DMS 273 (cell line): ENCODE data around the gene TSPAN17.

Experiments used
- DNase-seq: peaks from one replicate; lab custom pipeline; 2025; ENCODE audit not compliant: unreplicated experiment; lab: John Stamatoyannopoulos, UW

TSPAN17 gene

GRCh38 chr5:176700239-176700847 is 53.1 kb downstream of the TSPAN17 start:
- peak; percentile 37 for DNase-seq

DNA sequence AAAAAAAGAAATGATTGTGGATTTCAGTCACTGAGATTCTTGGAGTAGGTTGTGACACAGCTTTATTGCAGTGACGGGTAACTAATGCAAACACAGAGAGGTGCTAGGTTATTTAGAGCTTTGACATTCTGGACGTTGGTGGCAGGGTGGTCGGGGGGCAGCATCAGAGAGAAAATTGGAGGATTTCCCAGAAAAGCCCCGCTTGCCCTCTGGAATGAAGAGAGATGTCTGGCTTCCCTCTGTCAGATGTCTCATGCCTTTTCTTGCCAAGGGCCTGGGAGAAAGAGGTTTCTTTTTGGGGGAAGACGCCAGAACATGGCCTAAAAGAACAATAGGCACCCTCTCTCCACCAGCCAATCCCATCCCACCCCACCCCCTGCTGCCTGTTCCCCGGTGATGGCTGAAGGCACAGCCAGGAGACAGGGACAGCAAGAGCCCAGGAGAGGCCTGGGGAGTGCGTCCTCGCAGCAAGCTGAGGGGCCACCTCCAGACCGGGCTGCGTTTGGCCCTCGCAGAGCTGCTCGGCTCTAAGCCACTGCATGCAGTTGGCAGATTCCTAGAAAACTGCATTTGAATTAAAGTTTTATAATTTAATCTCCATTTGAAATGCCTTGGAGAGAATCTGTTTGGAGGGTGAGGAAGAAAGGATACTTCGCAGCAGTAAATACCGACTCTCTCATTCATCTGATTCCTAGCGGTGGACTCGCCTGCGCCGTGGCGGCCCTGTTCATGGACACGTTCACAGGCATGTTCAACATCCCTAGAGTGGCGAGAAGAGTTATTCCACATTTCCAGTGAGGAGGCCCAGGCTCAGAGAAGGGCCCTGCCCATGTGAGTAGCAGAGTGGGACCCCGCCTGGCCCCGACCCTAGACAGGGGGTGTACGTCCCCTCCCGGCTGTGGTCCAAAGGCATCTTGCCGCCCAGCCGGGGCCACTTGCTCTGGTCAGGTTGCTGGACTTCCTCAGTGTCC is 55.7 kb downstream of the TSPAN17 start:
- DNase-seq, result no peak

GRCh38 chr5:176703857-176704256 is 56.6 kb downstream of the TSPAN17 start:
- no peak for DNase-seq

DNA sequence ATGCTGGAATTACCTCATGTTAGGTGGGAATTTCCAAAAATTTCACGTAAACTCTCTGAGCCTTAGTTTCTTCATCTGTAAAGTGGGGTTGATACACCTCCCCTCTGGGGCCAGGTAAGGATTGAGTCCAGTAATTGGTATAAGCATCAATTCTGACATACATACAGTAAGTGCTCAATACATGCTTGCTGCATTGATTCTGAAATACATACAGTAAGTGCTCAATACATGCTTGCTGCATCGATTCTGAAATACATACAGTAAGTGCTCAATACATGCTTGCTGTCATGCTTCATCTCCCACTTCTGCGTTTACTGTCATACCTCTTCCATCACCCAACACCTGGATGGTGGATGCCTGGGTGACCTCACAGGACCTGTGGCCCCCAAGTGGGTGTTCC is 57.1 kb downstream of the TSPAN17 start:
- DNase-seq, result no peak

GRCh38 chr5:176704817-176705216 is 57.5 kb downstream of the TSPAN17 start:
- DNase-seq, result no peak
